Measurements from ENCODE around the gene RBMS1.

Gene RBMS1

GRCh38 chr2:160510617-160511016, 17.0 kb upstream of the RBMS1 start:
- Mint-ChIP-seq H3K4me3 (no peak overlapping the region), H3K36me3 (no peaks in the 10 kb centered on the region), H3K27me3 (peaks cover 0 to 5% of the 10 kb centered on the region in 2 donors), H3K27ac (no peak overlapping the region), H3K9me3 (no peaks in the 10 kb centered on the region), H3K4me1 (peaks cover 0 to 2% of the 10 kb centered on the region in 2 donors)
- ATAC-seq (replicated peaks) = no peak
- DNase-seq = no peak

GRCh38 chr2:160509016-160509415, 15.4 kb upstream of the RBMS1 start:
- H3K9me3 Mint-ChIP-seq = no peaks in the 10 kb centered on the region
- DNase-seq = no peak
- ATAC-seq (replicated peaks) = no peak
- no peak overlapping the region for H3K27ac Mint-ChIP-seq
- H3K27me3 Mint-ChIP-seq = peaks cover 0 to under 1% of the 10 kb centered on the region in 2 donors
- no peaks in the 10 kb centered on the region for H3K36me3 Mint-ChIP-seq
- H3K4me3 Mint-ChIP-seq = no peak overlapping the region
- no peaks in the 10 kb centered on the region for H3K4me1 Mint-ChIP-seq

- no peaks in the 10 kb centered on the region for H3K4me1 Mint-ChIP-seq
- H3K36me3 Mint-ChIP-seq = no peaks in the 10 kb centered on the region
- no peaks in the 10 kb centered on the region for H3K27me3 Mint-ChIP-seq
- H3K4me3 Mint-ChIP-seq = no peak overlapping the region
- no peak for ATAC-seq (replicated peaks)
- no peaks in the 10 kb centered on the region for H3K9me3 Mint-ChIP-seq
- H3K27ac Mint-ChIP-seq = no peak overlapping the region
- DNase-seq = no peak
Measured at GRCh38 chr2:160507464-160507863, 13.9 kb upstream of the RBMS1 start.

- no peaks in the 10 kb centered on the region for H3K9me3 Mint-ChIP-seq
- ATAC-seq (replicated peaks) (no peak), DNase-seq (no peak)
- peaks cover 0 to 3% of the 10 kb centered on the region in 2 donors for H3K27me3 Mint-ChIP-seq
- H3K4me1 Mint-ChIP-seq = no peaks in the 10 kb centered on the region
- no peak overlapping the region for H3K4me3 Mint-ChIP-seq
- no peaks in the 10 kb centered on the region for H3K36me3 Mint-ChIP-seq
- no peak overlapping the region for H3K27ac Mint-ChIP-seq
Measured at GRCh38 chr2:160507046-160507407, 13.4 kb upstream of the RBMS1 start.

- DNase-seq (no peak), ATAC-seq (replicated peaks) (no peak)
- no peak overlapping the region for H3K27ac Mint-ChIP-seq
- H3K36me3 Mint-ChIP-seq = no peaks in the 10 kb centered on the region
- H3K4me3 Mint-ChIP-seq = no peak overlapping the region
- H3K9me3 Mint-ChIP-seq = no peaks in the 10 kb centered on the region
- H3K4me1 Mint-ChIP-seq = no peaks in the 10 kb centered on the region
- peaks cover 0 to 4% of the 10 kb centered on the region in 2 donors for H3K27me3 Mint-ChIP-seq
Measured at GRCh38 chr2:160506371-160507045, 12.9 kb upstream of the RBMS1 start.

- H3K4me1 Mint-ChIP-seq = no peaks in the 10 kb centered on the region
- no peak for ATAC-seq (replicated peaks)
- no peaks in the 10 kb centered on the region for H3K9me3 Mint-ChIP-seq
- no peaks in the 10 kb centered on the region for H3K36me3 Mint-ChIP-seq
- DNase-seq = no peak
- no peak overlapping the region for H3K27ac Mint-ChIP-seq
- H3K27me3 Mint-ChIP-seq = peaks cover 0 to 4% of the 10 kb centered on the region in 2 donors
- no peak overlapping the region for H3K4me3 Mint-ChIP-seq
Measured at GRCh38 chr2:160505256-160505655, 11.6 kb upstream of the RBMS1 start.

- H3K27me3 Mint-ChIP-seq = peaks cover 0 to 4% of the 10 kb centered on the region in 2 donors
- H3K4me1 Mint-ChIP-seq = no peaks in the 10 kb centered on the region
- ATAC-seq (replicated peaks) (no peak), DNase-seq (no peak)
- H3K27ac Mint-ChIP-seq = no peak overlapping the region
- H3K36me3 Mint-ChIP-seq = no peaks in the 10 kb centered on the region
- H3K4me3 Mint-ChIP-seq = no peak overlapping the region
- no peaks in the 10 kb centered on the region for H3K9me3 Mint-ChIP-seq
Measured at GRCh38 chr2:160502478-160502877, 8.9 kb upstream of the RBMS1 start.

- H3K27ac Mint-ChIP-seq = no peak overlapping the region
- no peak for ATAC-seq (replicated peaks)
- no peaks in the 10 kb centered on the region for H3K36me3 Mint-ChIP-seq
- H3K9me3 Mint-ChIP-seq = no peaks in the 10 kb centered on the region
- no peak overlapping the region for H3K4me3 Mint-ChIP-seq
- DNase-seq = no peak
- H3K27me3 Mint-ChIP-seq = peaks cover 5 to 11% of the 10 kb centered on the region in 2 donors
- no peaks in the 10 kb centered on the region for H3K4me1 Mint-ChIP-seq
Measured at GRCh38 chr2:160501370-160501769, 7.8 kb upstream of the RBMS1 start.

- DNase-seq (no peak), ATAC-seq (replicated peaks) (no peak)
- Mint-ChIP-seq H3K9me3 (no peaks in the 10 kb centered on the region), H3K27me3 (peaks cover 13 to 20% of the 10 kb centered on the region in 2 donors), H3K4me3 (no peak overlapping the region), H3K4me1 (no peaks in the 10 kb centered on the region), H3K36me3 (no peaks in the 10 kb centered on the region), H3K27ac (no peak overlapping the region)
Measured at GRCh38 chr2:160499865-160500264, 6.3 kb upstream of the RBMS1 start.

GRCh38 chr2:160498137-160498536, 4.5 kb upstream of the RBMS1 start:
- no peaks in the 10 kb centered on the region for H3K9me3 Mint-ChIP-seq
- no peak overlapping the region for H3K4me3 Mint-ChIP-seq
- H3K27me3 Mint-ChIP-seq = peaks cover 26 to 27% of the 10 kb centered on the region in 2 donors
- no peak for ATAC-seq (replicated peaks)
- no peaks in the 10 kb centered on the region for H3K36me3 Mint-ChIP-seq
- peaks cover 3 to 7% of the 10 kb centered on the region in 2 donors for H3K4me1 Mint-ChIP-seq
- H3K27ac Mint-ChIP-seq = no peak overlapping the region
- DNase-seq = no peak

- Mint-ChIP-seq H3K27ac (no peak overlapping the region), H3K4me3 (peak overlapping the region; percentile 87 to 96), H3K36me3 (no peaks in the 10 kb centered on the region), H3K9me3 (no peaks in the 10 kb centered on the region), H3K27me3 (peaks cover 36 to 41% of the 10 kb centered on the region in 2 donors), H3K4me1 (peaks cover 3 to 13% of the 10 kb centered on the region in 2 donors)
- ATAC-seq (replicated peaks) = no peak
- no peak for DNase-seq
Measured at GRCh38 chr2:160494201-160494644, 616 bp upstream of the RBMS1 start.

GRCh38 chr2:160492401-160493226, 993 bp downstream of the RBMS1 start:
- H3K4me1 Mint-ChIP-seq = peaks cover 3 to 13% of the 10 kb centered on the region in 2 donors
- H3K27ac Mint-ChIP-seq = no peak overlapping the region

GRCh38 chr2:160491911-160492371, 1.7 kb downstream of the RBMS1 start:
- peak overlapping the region in 1 of 2 donors; percentile 19 for H3K4me3 Mint-ChIP-seq
- DNase-seq (no peak), ATAC-seq (replicated peaks) (no peak)
- H3K9me3 Mint-ChIP-seq = no peaks in the 10 kb centered on the region
- peaks cover 3 to 13% of the 10 kb centered on the region in 2 donors for H3K4me1 Mint-ChIP-seq
- peaks cover 33 to 39% of the 10 kb centered on the region in 2 donors for H3K27me3 Mint-ChIP-seq
- H3K27ac Mint-ChIP-seq = no peak overlapping the region
- H3K36me3 Mint-ChIP-seq = no peaks in the 10 kb centered on the region

More at GRCh38 chr2:160492401-160493226, 993 bp downstream of the RBMS1 start:
- Mint-ChIP-seq H3K27me3 (peaks cover 36 to 41% of the 10 kb centered on the region in 2 donors), H3K36me3 (no peaks in the 10 kb centered on the region), H3K4me3 (peak overlapping the region; percentile 87 to 96), H3K9me3 (no peaks in the 10 kb centered on the region)
- DNase-seq (no peak), ATAC-seq (replicated peaks) (peak; percentile 57 to 64)

GRCh38 chr2:160490733-160491685, 2.6 kb downstream of the RBMS1 start:
- no peak for DNase-seq
- no peaks in the 10 kb centered on the region for H3K9me3 Mint-ChIP-seq
- peaks cover 29 to 36% of the 10 kb centered on the region in 2 donors for H3K27me3 Mint-ChIP-seq
- peaks cover 3 to 13% of the 10 kb centered on the region in 2 donors for H3K4me1 Mint-ChIP-seq
- no peak overlapping the region for H3K4me3 Mint-ChIP-seq
- no peak for ATAC-seq (replicated peaks)
- no peaks in the 10 kb centered on the region for H3K36me3 Mint-ChIP-seq
- H3K27ac Mint-ChIP-seq = no peak overlapping the region
